GM21576 (cell line): Measurements from ENCODE around the gene B2M.

ENCODE experiments used
- ATAC-seq: cut with Tn5 transposase; IDR thresholded peaks from one replicate; pipeline ENCODE4 v1.9.1; 2021; ENCODE audit warnings: mild to moderate bottlenecking, moderate library complexity; ENCODE audit not compliant: unreplicated experiment

The B2M gene

DNA sequence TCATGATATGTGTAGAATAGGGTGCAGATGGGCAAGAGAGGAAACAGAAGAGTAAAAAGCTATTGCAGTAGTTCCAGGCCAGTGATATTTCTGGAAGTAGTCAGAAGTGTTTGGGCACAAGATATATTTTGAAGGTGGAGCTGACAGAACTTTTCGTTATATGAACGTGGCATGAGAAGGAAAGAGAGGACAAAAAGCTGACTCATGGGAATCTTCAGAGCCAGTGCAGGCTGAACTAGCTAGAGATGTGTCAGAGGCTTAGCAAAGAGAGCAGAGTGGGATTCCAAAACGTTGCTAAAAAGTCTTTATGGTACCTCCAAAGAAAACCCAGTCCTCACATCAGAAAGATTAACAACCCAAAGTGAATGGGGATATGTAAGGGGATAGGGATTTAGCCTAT, 53.7 kb downstream of the B2M start:
- no peak for ATAC-seq
